ENCODE data around the gene PRKCA. TPM values are rescaled to one million over a fixed set of nuclear protein-coding genes. Genes with fewer than 3 reads are reported as not detected.

PRKCA gene
- total and polyA plus RNA-seq, 2 experiments from 2014 or later = 6.4 to 35.4 TPM

- Histone ChIP-seq H3K79me2 (replicated peaks; ENCODE audit: insufficient read depth) (no peaks in the 10 kb centered on the region), H4K20me1 (replicated peaks; ENCODE audit: insufficient read depth) (no peaks in the 10 kb centered on the region), H3F3A (replicated peaks; ENCODE audit: low read depth) (no peaks in the 10 kb centered on the region), H3K4me2 (no peak overlapping the region), H3K36me3 (ENCODE audit: insufficient read depth) (no peaks in the 10 kb centered on the region), H3K9me2 (ENCODE audit: insufficient read depth) (no peaks in the 10 kb centered on the region; the same call in 1 of the 2 replicates), H2AFZ (no peak overlapping the region), H3K27me3 (ENCODE audit: insufficient read depth) (no peaks in the 10 kb centered on the region), H3K27ac (ENCODE audit: low read depth) (no peak overlapping the region), H3K4me1 (ENCODE audit: insufficient read depth) (peaks cover 16% of the 10 kb centered on the region), H3K4me3 (no peak overlapping the region)
- Mint-ChIP-seq H3K4me1 (peaks cover 27% of the 10 kb centered on the region), H3K36me3 (ENCODE audit: low read depth) (no peaks in the 10 kb centered on the region), H3K27ac (peak overlapping the region; percentile 28; the same call in 1 of the 2 replicates), H3K4me3 (no peak overlapping the region), H3K27me3 (ENCODE audit: insufficient read depth, low read depth, poor library complexity) (no peaks in the 10 kb centered on the region), H3K9me3 (peaks cover 7% of the 10 kb centered on the region; the same call in 1 of the 3 replicates)
- DNase-seq (ENCODE audit: low spot score) (no peak), ATAC-seq (no peak)
- TF ChIP-seq STAT1 (IDR thresholded peaks at IDR 0.05; ENCODE audit: unreplicated experiment) = no peak
- TF ChIP-seq POLR2AphosphoS5 (IDR thresholded peaks at IDR 0.05; ENCODE audit: low read depth) = no peak
- peak in 1 of 2 experiments; percentile 19; a peak in 1 of 4 replicates for TF ChIP-seq CTCF (conservative IDR thresholded peaks at IDR 0.05; ENCODE audit: low read depth in 2 of 2)
- TF ChIP-seq EZH2phosphoT487 (IDR thresholded peaks at IDR 0.05; ENCODE audit: unreplicated experiment) = no peak
- TF ChIP-seq ZNF462 (CRISPR knock-in tag; IDR thresholded peaks at IDR 0.05) = no peak
- TF ChIP-seq REST (IDR thresholded peaks at IDR 0.05; ENCODE audit: unreplicated experiment) = no peak
Measured at GRCh38 chr17:66481271-66481670, 178.9 kb downstream of the PRKCA start.
